GM10248 (cell line): ENCODE data around the gene AKR1C1.
"Not testable (repeated sequence)": the region's sequence is repeated elsewhere in the genome, so short reads cannot be mapped to it uniquely, and the experiment has no call there.

Experiments used
- CTCF ChIA-PET: fragments of 300-600 bp; sonication (Branson Sonifier 250); formaldehyde crosslinking; extraction: SDS; loops from one replicate; lab custom pipeline; 2021; ENCODE audit warnings: antibody characterized with exemption; lab: Yijun Ruan, JAX
- POLR2A ChIA-PET: fragments of 350-650 bp; sonication (Branson Sonifier 250); formaldehyde crosslinking; extraction: SDS; loops from one replicate; lab custom pipeline; 2020; ENCODE audit warnings: antibody characterized with exemption; lab: Yijun Ruan, JAX
- DNase-seq: peaks from one replicate; pipeline ENCODE4 v3.0.0; 2012; ENCODE audit errors: extremely low spot score
- CTCF ChIP-seq: IDR thresholded peaks from 2 replicates; pipeline ENCODE4 v1.5.1; 2012; ENCODE audit warnings: mild to moderate bottlenecking, low read depth; ENCODE audit errors: extremely low read depth, missing control alignments, control extremely low read depth

AKR1C1 gene

GRCh38 chr10:5014936-5015335 lies 51.7 kb downstream of the AKR1C1 start:
- CTCF ChIA-PET = no interaction called here
- TF ChIP-seq CTCF = no peak
- no peak for DNase-seq
- POLR2A ChIA-PET = no interaction called here

DNA sequence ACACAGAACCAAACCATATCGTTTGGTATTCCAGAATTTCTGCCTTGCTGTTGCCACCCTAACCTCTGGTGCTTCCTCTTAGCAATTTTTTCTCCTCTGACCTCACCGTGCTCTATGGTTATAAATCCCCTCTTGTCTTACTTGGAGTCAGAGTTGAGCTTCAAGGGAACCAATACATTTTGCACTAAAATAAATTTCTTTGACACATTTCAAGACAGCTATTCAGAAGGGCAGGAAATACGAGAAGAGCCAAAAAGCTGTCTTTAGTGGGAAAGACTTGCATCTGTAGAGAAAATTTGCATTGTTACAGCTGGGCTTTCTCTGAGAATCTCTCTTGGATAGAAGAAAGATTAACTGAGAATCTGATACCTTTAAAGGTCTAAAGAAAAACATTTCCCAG lies 54.9 kb downstream of the AKR1C1 start:
- no peak for DNase-seq
- ChIA-PET POLR2A (no interaction called here), CTCF (no interaction called here)
- no peak for TF ChIP-seq CTCF

DNA sequence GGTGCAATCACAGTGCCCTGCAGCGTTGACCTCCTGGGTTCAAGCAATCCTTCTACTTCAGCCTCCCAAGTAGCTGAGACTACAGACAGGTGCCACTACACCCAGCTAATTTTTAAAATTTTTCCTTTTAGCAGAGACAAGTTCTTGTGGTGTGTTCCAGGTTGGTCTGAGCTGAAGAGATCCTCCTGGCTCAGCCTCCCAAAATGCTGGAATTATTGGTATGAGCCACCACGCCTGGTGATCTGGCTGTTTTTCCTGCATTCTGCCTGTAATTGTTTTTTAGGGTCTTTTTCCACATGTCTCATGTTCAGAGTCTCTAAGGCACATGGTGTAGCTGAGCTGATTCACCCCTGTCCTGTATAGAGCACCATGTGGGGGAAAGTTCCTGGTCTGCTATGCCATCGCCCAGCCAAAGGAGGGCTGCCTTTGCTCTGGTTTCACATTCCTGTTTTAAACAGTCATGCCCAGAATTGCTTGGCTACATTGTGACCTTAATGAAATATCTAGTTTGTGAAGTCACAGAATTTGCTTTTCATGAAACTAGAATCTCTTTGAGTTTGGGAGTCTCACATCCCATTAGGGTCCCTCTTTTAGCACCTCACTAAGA lies 55.6 kb downstream of the AKR1C1 start:
- DNase-seq, POLR2A ChIA-PET, CTCF ChIA-PET: not testable (repeated sequence)

- POLR2A ChIA-PET, DNase-seq, CTCF ChIA-PET: not testable (repeated sequence)
These were observed 56.8 kb downstream of the AKR1C1 start for GRCh38 chr10:5019770-5020612.

GRCh38 chr10:5021624-5022290 lies 58.5 kb downstream of the AKR1C1 start:
- CTCF ChIA-PET = interaction anchor here (1.0 kb wide), 1 partner anchor 19 kb away, joined by 3 read pairs; no protein-coding TSS in a partner anchor
- POLR2A ChIA-PET, DNase-seq: not testable (repeated sequence)

DNA sequence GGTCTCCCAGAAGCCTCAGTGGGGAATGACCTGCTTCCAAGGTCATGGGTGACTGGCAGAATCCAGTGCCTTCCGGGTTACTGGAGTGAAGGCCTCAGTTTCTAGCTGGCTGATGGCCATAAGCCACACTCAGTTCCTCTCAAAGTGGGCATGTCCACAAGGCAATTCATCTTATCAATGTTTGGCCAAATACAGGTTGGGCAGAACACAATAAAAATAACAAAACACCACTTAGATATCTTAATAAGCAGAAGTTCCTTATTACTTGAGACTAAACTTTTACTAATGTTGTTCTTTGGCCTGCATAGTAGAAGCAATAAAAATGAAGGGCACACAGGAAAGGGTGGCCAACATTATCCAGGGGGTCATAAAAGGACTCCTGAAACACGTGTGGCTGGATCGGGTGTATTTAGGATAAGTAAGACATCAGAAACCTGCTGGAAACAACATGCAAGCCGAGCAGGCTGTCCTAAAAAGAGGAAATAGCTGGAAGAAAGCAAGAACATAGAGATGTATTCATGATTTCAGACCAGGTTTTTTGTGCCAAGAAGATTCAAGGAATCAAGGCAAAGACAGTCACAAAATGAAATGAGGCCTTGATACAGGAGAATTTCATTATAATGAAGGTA lies 60.1 kb downstream of the AKR1C1 start:
- DNase-seq = no peak
- no peak for TF ChIP-seq CTCF
- POLR2A ChIA-PET = no interaction called here
- CTCF ChIA-PET = interaction anchor here (1.0 to 1.1 kb wide), 2 partner anchors 12 to 20 kb away, joined by 3 read pairs; no protein-coding TSS in a partner anchor

GRCh38 chr10:5025461-5025881 lies 62.3 kb downstream of the AKR1C1 start:
- DNase-seq, CTCF ChIA-PET, POLR2A ChIA-PET: not testable (repeated sequence)

- no peak for DNase-seq
- no peak for TF ChIP-seq CTCF
- CTCF ChIA-PET = no interaction called here
- POLR2A ChIA-PET = no interaction called here
These were observed 67.8 kb downstream of the AKR1C1 start for GRCh38 chr10:5030989-5031388.

GRCh38 chr10:5031588-5031987 lies 68.4 kb downstream of the AKR1C1 start:
- DNase-seq, POLR2A ChIA-PET: not testable (repeated sequence)
- CTCF ChIA-PET = interaction anchor here (1.4 kb wide), 1 partner anchor 182 kb away, joined by 4 read pairs; no protein-coding TSS in a partner anchor

DNA sequence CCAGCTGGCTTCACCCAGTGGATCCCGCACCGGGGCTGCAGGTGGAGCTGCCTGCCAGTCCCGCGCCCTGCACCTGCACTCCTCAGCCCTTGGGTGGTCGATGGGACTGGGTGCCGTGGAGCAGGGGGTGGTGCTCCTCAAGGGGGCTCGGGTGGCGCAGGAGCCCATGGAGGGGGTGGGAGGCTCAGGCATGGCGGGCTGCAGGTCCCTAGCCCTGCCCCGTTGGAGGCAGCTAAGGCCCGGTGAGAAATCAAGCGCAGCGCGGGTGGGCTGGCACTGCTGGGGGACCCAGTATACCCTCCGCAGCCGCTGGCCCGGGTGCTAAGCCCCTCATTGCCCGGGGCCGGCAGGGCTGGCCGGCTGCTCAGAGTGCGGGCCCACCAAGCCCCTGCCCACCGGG lies 69.2 kb downstream of the AKR1C1 start:
- DNase-seq, POLR2A ChIA-PET: not testable (repeated sequence)
- CTCF ChIA-PET = interaction anchor here (1.4 kb wide), 1 partner anchor 182 kb away, joined by 4 read pairs; no protein-coding TSS in a partner anchor
